HG03432 (cell line): ENCODE results near the gene BDKRB1.

Source experiments
- ATAC-seq: cut with Tn5 transposase; IDR thresholded peaks from one replicate; pipeline ENCODE4 v1.9.1; 2021; ENCODE audit warnings: mild to moderate bottlenecking, moderate library complexity; ENCODE audit not compliant: unreplicated experiment

BDKRB1 gene

GRCh38 chr14:96260341-96260821 is 4.4 kb downstream of the BDKRB1 start:
- ATAC-seq, result no peak

DNA sequence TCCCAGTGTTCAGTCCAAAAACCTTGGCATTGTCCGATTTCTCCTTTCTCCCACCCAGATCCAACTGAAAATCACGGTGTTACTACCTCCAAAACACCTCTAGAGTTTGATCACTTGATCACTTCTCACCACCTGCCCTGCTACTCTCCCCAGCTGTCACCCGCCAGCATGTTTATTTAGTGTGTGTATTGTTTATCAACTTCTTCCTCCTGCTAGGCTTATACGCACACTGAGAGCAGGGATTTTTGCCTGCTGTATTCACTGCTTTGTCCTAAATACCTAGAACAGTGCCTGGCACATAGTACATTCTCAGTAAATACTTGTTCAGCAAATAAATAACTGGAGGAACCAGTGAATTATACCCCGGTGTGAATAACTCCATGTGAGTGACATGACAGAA is 5.0 kb downstream of the BDKRB1 start:
- ATAC-seq, result no peak

- ATAC-seq, result no peak
Observed at GRCh38 chr14:96261772-96262655, 6.0 kb downstream of the BDKRB1 start.

DNA sequence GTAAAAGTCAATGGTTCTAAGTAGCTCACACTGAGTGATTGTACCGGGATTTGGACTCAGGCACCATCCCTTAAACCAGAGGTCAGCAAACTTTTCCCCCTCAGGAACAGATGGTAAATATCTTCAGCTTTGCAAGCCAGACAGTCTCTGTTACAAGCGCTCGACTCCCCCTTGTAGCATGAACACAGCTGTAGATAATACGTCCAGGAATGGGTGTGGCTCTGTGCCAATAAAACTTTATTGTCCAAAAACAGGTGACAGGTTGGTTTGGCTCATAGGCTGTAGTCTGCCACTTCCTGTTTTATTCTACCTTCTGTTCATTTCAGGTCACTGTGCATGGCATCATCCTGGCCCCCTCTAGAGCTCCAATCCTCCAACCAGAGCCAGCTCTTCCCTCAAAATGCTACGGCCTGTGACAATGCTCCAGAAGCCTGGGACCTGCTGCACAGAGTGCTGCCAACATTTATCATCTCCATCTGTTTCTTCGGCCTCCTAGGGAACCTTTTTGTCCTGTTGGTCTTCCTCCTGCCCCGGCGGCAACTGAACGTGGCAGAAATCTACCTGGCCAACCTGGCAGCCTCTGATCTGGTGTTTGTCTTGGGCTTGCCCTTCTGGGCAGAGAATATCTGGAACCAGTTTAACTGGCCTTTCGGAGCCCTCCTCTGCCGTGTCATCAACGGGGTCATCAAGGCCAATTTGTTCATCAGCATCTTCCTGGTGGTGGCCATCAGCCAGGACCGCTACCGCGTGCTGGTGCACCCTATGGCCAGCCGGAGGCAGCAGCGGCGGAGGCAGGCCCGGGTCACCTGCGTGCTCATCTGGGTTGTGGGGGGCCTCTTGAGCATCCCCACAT is 7.6 kb downstream of the BDKRB1 start:
- ATAC-seq, result no peak

DNA sequence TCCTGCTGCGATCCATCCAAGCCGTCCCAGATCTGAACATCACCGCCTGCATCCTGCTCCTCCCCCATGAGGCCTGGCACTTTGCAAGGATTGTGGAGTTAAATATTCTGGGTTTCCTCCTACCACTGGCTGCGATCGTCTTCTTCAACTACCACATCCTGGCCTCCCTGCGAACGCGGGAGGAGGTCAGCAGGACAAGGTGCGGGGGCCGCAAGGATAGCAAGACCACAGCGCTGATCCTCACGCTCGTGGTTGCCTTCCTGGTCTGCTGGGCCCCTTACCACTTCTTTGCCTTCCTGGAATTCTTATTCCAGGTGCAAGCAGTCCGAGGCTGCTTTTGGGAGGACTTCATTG is 8.2 kb downstream of the BDKRB1 start:
- ATAC-seq, result no peak

DNA sequence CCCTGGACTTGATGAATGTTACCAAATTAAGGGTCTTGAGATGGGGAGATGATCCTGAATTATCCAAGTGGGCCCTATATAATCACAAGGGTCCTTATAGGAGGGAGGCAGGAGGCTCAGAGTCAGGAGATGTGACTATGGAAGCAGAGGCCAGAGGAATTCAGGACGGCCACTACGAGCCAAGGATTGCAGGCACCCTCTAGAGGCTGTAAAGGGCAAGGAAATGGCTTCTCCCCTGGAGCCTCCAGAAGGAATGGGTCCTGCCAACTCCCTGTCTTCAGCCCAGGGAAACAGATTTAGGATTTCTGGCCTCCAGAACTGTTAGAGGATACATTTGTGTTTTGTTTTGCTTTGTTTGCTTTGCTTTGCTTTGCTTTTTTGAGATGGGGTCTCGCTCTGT is 8.8 kb downstream of the BDKRB1 start:
- no peak for ATAC-seq

DNA sequence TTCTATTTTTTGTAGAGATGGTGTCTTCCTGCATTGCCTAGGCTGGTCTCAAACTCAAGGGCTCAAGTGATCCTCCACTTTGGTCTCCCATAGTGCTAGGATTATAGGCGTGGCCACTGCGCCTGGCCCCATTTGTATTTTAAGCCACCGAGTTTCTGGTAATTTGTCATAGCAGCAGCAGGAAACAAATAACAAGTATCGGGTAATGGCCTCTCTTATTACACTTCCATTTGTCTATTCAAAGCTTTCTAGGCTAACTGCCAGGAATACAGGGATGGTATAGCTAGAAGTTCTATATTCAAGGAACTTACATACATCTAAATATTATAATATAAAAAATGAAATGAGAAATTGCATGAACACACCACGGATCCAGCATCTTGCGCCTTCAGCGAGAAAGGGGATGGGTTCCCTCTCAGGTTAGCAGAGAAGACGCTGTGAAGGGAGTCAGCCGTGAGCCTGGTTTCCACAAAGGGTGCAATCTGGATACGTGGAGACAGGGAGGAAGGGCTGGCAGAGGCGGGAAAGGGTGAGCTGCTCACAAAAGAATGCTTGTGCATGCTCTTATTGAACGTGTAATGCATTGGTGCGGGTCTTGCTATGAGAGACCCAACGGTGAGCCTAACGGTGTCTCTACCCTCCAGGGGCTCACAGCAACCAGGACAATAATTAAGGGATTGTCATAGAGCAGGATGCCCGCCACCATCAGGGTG is 9.5 kb downstream of the BDKRB1 start:
- no peak for ATAC-seq

- ATAC-seq, result no peak
Observed at GRCh38 chr14:96267336-96267735, 11.3 kb downstream of the BDKRB1 start.

DNA sequence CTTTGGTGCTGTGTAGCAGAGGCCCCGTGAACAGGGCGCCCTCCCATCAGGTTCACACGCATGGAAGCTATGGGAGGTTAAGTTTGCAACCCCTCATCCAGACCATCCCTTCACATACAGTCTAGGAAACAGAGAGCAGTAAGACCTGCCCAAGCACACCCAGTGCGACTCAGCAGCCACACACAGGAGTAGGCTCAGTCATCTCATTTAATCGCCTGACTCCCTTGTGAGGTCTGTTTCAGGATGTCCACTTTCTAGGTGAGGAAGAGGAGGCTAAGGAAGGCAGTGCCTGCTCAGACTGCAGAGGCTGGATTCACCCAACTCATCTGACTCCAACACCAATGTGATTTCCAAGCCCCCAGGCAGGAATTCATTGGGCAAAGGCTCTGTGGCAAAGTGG is 11.9 kb downstream of the BDKRB1 start:
- ATAC-seq, result no peak

- no peak for ATAC-seq
Observed at GRCh38 chr14:96268431-96269358, 12.7 kb downstream of the BDKRB1 start.

- no peak for ATAC-seq
Observed at GRCh38 chr14:96269359-96269710, 13.3 kb downstream of the BDKRB1 start.

GRCh38 chr14:96270565-96271420 is 14.8 kb downstream of the BDKRB1 start:
- ATAC-seq, result no peak

- no peak for ATAC-seq
Observed at GRCh38 chr14:96271421-96271762, 15.4 kb downstream of the BDKRB1 start.

DNA sequence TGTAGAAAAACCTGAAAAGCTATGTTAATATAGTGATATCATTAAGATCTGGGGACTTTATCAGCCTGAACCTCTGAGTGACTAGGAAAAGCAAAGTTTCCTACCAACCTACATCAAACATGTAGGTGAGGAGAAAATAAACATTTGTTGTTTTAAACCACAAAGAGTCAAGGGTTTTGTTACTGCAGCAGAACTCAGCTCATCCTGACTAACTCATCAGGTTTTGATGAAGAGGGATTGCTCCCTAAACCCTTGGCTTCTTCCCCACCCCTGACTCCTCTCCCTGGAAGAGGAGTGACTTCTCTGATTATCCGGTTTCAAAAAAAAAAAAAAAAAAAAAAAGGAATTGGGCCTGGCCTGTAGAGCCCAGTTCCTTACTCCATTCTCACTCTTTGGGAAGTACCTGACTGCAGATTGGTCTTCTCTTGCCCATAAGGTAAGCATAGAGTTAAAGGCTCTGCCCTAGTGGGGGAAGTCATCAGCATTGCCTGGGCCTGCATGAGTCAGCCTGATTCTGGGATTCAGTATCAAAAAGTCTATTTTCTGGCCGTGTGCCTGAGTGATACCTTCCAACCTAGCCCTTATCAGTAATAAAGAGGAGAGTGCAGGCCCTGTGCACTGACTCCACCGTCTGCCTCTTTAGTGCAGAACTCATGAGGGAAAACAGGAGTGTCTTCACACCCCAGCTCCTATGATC is 16.9 kb downstream of the BDKRB1 start:
- no peak for ATAC-seq

DNA sequence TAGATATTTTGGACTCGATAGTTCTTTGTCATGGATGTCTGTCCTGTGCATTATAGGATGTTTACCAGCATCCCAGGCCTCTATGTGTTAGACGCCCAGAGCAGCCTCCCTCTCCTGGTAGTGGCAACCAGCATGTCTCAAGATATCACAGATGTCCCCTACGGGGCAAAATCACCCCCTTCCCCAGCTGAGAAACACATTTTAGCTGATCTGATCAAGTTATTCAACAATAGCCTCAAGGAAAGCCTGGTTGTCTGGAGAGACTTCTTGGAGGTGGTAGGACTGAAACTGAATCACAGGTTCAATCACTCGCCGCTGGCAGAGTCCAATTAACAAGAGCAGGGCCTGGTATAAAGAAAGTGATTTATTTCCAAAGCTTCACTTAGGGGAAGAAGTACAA is 17.6 kb downstream of the BDKRB1 start:
- ATAC-seq, result no peak

DNA sequence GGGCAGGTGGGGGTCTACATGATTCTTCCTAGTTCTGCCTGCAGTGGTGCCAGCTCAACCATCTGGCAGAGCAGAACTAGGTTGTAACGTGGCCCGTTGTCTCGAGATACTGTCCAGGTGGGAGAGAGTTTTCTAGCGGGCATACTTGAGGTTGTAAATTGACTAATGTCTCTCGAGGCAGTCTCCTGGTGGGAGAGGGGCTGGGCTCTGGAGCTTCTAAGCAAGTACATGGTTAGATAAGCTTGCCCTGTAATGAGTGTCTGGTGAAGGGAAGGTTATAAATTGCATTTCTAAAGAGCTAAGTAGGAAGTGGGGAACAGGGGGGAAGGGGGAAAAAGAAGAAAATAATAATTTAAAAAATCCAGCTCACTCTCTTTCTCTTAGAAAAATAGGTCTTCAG is 18.1 kb downstream of the BDKRB1 start:
- no peak for ATAC-seq

DNA sequence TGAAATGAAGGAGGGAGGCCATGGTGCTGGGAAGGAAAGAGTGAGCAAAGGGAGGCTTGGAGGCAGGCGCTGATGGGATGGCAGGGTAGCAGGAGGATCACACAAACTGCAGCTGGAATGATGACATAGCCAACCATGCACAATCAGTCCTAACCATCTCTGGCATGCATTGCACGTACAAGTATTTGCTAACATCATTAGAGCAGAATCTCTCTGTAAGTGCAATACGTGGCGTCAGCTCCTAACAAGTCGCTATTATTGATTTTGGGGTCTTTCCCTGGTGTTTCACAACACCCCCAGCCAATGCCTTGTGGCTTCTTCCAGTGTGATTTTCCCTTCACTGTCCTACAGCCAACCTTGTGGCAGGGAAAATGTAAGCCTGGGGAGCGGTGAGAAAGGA is 18.5 kb downstream of the BDKRB1 start:
- ATAC-seq, result no peak

- no peak for ATAC-seq
Observed at GRCh38 chr14:96275177-96276112, 19.4 kb downstream of the BDKRB1 start.
